Stimulated activated CD8-positive, alpha-beta memory T cell treated with anti-CD3 and anti-CD28 coated beads, Interleukin-12 subunit alpha, Interleukin-12 subunit beta, amount 100 ng/mL, for 4 hours (primary cell): ENCODE results near the gene BLCAP.
"Not testable (repeated sequence)": the region's sequence is repeated elsewhere in the genome, so short reads cannot be mapped to it uniquely, and the experiment has no call there.

ENCODE experiments used
- DNase-seq: peaks from one replicate; pipeline ENCODE4 v3.0.0-alpha.2; 2020; ENCODE audit warnings: low read depth

BLCAP gene

DNA sequence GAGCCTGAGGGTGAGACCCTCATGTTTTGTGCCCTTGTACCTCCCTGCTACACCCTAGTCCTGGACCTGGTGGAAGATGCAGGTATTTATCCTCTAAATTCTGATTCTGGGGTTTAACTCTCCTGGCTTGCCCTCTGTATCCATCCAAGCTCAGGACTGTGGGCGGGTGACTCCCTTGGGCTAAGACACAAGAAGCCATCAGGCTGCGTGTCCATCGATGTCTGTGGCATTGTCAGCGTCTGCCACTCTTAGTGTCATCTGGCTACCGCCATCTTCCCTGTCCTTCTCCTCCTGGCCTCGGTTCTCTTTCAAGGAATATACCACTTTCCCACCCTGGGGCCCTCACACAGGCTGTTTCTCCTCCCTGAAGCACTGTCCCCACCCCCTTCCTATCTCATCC, 28.9 kb upstream of the BLCAP start:
- DNase-seq: no peak

DNA sequence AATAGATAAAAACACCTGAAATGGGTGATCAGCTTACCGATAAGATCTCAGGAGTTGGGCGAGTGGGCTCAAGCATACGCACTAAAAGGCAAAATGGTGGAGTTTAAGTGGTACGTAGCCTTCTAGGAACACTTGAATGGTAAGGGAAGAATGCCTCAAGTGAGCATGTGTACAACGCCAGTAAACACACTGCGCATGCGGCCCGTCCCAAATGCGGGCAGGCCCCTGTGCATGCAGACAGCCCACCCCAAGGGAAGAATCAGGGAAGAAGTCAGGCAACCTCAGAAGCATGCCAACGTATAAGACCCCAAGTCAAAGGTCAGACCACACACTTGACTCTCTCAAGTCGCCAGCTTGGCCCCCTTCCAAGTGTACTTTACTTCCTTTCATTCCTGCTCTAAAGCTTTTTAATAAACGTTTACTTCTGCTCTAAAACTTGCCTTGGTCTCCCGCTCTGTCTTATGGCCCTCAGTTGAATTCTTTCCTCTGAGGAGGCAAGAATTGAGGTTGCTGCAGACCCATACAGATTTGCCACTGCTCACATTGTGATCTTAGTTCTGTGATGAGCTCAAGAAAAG, 27.1 kb upstream of the BLCAP start:
- not testable (repeated sequence) for DNase-seq

DNA sequence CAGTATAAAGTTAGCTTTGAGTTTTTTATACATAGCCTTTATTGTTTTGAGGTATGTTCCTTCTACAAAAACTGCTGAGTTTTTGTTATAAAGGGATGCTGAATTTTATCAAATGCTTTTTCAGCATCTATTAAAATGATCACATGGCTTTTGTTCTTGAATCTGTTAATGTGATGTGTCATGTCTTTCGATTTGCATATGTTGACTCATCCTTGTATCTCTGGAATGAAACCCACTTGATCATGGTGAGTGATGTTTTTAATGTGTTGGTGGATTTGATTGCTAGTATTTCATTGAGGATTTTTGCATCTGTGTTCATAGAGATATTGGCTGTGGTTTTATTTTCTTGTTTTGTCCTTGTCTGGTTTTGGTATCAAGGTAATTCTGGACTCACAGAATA, 24.7 kb upstream of the BLCAP start:
- DNase-seq: no peak

DNA sequence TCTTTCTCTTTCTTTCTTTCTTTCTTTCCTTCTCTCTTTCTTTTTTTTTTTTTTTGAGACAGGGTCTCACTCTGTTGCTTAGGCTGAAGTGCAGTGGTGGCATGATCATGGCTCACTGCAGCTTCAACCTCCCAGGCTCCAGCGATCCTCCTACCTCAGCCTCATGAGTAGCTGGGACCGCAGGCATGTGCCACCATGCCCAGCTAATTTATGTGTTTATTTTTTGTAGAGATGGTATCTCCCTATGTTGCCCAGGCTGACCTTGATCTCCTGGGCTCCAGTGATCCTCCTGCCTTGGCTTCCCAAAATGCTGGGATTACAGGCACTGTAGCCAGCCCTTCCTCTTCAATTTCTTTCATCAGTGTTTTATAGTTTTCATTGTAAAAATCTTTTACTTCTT, 24.0 kb upstream of the BLCAP start:
- DNase-seq: not testable (repeated sequence)

DNA sequence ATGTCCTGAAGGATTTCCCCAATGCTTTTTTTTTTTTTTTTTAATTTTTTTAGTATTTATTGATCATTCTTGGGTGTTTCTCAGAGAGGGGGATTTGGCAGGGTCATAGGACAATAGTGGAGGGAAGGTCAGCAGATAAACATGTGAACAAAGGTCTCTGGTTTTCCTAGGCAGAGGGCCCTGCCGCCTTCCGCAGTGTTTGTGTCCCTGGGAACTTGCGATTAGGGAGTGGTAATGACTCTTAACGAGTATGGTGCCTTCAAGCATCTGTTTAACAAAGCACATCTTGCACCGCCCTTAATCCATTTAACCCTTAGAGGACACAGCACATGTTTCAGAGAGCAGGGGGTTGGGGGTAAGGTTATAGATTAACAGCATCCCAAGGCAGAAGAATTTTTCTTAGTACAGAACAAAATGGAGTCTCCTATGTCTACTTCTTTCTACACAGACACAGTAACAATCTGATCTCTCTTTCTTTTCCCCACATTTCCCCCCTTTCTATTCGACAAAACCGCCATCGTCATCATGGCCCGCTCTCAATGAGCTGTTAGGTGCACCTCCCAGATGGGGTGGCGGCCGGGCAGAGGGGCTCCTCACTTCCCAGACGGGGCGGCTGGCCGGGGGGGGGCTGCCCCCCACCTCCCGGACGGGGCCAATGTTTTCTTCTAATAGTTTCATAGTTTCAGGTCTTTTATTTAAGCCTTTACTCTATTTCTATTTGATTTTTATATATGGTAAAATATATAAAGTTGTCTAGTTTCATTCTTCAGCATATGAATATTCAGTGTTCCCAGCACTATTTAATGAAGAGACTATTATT, 22.6 kb upstream of the BLCAP start:
- DNase-seq: not testable (repeated sequence)

DNA sequence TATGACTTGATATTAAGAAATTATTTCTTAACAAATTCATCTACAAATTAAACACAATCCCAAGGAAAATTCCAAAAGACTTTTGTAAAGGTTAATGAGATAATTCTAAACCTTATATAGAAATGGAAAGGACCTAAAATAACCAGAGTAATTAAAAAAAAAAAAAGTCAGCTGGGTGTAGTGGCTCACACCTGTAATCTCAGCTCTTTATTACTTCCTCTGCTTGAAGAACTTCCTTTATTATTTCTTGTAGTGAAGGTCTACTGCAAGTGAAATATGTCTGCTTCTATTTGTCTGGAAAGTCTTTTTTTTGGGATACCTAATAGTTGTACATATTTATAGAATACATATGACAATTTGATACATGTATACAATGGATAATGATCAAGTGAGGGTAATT, 20.2 kb upstream of the BLCAP start:
- no peak for DNase-seq

DNA sequence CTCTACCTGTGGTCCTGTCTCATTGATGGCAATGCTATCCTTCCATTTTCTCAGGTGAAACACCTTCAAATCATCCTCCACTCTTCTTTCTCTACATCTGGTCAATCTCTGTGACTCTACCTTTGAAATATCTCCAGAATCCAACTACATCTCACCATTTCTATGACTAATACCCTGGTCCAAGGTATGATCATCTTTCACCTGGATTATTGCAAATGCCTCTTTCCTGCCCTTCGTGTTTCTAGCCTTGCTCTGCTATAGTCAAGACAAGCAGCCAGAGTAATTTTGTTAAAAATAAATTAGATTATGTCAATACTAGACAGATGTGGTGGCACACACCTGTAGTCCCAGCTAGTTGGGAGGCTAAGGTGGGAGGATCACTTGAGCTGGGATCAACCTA, 17.8 kb upstream of the BLCAP start:
- no peak for DNase-seq

DNA sequence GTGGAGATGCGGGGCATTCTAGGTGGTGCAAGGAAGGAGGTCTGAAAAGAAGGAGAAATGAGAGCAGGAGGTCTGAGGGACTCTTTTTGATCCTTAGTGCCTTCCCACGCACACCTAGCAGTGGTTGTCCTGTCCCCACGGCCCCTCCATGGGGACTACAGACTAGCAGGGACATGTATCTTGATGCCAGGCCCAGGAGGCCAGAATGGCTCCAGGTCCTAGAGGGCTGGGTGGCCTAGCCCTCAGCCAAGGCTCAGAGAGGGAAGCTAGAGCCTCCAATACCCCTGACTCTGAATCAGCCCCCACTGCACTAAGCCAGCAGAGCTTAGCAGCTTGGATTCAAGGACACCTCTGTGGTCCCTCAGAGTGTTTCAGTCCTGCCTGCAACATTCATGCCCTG, 16.7 kb upstream of the BLCAP start:
- no peak for DNase-seq

DNA sequence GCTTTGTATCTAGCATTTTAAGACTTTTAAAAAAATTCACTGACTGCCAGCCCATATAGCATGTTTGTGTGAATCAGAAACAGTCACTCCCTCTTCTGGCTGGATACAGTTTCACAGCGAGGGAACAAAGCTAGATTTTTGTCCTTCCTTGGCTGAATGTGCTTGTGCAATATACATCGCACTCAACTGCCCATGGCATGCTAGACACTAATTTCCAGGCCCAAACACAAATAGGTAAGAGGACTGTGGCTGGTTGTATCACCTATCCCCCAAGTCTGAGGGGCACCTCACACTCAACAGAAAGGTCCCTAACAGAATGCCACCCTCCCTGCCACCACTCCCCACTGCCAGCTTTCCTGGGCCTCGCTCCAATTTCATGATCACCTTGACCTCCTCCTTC, 16.2 kb upstream of the BLCAP start:
- no peak for DNase-seq

DNA sequence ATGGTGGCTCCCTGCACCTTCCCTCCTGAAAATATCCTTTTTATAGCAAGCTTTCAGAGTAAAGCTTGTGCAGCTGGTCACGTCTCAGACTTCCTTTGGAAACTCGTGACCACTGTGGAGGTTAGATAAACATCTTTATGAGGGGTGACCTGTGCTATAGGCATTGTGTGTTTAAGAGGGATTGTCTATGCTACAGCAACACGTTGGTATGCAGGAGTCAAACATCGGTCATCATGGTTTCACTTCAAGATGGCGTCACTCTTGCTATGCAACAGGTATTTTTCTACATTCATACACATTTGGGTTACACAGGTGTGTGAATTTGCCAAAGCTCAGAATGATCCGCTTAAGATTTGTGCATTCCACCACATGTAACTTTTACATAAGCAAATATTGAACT, 14.6 kb upstream of the BLCAP start:
- no peak for DNase-seq

DNA sequence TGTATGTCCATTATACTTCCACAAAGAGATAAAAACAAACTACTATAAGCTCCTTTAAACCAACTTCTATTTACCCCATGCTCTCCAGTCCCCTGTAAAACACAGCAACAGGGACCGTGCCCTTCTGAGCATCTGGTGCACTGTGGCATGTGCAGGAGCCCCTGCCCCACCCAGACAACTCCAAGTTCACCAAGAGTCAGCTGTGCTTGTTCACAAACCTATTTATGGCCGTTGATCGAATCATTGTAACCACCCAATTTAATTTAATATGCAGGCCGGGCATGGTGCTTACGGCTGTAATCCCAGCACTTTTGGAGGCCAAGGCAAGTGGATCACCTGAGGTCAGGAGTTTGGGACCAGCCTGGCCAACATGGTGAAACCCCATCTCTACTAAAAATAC, 13.7 kb upstream of the BLCAP start:
- no peak for DNase-seq

DNA sequence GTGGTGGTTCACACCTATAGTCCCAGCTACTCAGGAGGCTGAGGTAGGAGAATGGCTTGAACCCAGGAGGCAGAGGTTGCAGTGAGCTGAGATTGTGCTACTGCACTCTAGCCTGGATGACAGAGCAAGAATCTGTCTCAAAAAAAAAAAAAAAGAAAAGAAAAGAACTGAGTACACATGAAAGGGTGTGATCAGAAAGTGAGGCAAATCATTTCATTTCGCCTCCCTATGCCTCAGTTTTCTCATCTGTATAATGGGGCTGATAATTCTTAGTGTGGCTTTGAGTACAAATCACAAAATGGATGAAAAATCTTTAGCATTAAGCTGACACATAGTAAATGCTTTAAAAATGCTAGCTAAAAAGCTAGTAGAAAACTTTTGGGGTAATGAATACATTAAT, 13.2 kb upstream of the BLCAP start:
- not testable (repeated sequence) for DNase-seq

DNA sequence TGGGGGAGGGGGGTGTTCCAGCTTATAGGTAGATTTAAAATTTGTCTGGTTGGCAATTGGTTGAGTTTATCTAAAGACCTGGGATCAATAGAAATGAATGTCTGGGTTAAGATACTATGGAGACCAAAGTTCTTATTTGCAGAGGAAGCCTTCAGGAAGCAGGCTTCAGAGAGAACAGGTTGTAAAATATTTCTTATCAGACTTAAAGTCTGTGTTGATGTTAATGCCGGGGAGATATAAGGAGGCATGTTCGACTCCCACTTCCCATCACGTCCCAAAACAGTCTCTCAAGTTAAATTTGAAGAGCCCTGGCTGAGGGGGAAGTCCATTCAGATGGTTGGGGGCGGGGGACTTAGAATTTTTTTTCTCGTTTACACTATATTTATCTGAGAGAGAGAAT, 12.3 kb upstream of the BLCAP start:
- no peak for DNase-seq

DNA sequence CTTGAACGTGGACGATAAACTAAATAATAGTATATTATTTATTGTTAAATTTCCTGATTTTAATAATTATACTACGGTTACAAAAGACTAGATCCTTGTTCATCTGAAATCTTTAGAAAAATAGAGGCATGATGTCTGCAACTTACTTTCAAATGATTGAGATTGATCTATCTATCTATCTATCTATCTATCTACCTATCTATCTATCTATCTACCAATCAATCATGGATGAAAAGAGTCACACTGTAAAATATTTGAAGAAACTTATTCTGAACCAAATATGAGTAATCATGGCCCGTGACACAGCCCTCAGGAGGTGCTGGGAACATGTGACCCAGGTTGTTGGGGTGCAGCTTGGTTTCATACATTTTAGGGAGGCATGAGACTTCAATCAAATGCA, 11.7 kb upstream of the BLCAP start:
- DNase-seq: no peak

DNA sequence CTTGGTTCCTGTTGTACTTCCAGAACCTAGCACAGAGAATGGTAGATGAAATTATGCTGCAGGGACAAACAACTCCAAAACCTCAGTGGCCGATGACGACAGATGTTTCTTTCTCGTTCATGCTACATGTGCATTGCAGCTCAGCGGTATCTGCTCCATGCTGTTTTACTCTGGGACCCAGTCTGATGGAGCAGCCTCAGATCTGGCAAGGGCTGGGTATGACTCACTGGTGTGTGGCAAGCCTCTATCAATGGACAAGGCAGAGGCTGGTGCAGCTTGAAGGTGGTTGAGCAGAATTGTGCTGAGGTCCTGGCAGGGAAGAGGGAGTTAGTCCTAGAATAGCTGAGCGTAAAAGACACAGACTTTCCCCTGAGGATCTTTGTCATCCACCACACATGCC, 10.3 kb upstream of the BLCAP start:
- DNase-seq: no peak

DNA sequence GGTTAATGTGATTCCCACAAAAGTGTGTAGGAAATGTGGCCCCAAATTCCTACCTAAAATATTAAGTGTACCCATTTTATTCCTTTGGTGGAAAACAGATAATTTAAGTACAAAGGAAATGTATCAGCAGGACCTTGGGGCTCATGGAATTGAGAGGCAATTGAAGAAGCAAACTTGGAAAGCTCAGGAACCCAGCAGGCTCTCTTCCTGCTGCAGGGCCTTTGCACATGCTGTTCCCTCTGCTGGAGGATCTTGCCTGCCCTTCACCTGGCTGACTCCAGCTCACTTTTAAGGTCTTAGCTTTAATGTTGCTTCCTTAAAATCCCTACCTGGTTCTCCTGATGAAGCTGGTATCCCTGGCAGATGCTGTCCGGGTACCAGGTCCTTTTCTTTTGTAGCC, 9.8 kb upstream of the BLCAP start:
- no peak for DNase-seq

DNA sequence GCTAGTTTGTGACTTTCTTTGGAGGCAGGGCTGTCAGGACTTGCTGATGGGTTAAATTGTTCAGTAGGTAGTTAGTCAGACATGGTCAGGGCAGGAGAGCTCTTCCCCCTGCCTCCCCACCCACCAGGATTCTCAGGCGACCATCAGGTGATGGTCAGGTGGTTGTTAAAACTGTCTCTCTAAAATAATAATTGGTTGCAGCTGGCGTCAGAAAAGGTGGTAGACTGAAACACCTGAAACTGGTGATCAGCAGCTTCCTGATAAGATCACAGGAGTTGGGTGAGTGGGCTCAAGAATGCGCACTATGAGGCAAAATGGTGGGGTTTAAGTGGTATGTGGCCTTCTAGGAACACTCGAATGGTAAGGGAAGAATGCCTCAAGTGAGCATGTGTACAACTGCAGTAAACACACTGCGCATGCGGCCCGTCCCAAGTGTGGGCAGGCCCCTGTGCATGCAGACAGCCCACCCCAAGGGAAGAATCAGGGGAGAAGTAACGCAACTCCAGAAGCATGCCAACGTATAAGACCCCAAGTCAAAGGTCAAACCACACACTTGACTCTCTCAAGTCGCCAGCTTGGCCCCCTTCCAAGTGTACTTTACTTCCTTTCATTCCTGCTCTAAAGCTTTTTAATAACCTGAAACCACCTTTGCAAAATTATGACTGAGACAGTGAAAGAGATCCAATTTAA, 7.9 kb upstream of the BLCAP start:
- DNase-seq: no peak

DNA sequence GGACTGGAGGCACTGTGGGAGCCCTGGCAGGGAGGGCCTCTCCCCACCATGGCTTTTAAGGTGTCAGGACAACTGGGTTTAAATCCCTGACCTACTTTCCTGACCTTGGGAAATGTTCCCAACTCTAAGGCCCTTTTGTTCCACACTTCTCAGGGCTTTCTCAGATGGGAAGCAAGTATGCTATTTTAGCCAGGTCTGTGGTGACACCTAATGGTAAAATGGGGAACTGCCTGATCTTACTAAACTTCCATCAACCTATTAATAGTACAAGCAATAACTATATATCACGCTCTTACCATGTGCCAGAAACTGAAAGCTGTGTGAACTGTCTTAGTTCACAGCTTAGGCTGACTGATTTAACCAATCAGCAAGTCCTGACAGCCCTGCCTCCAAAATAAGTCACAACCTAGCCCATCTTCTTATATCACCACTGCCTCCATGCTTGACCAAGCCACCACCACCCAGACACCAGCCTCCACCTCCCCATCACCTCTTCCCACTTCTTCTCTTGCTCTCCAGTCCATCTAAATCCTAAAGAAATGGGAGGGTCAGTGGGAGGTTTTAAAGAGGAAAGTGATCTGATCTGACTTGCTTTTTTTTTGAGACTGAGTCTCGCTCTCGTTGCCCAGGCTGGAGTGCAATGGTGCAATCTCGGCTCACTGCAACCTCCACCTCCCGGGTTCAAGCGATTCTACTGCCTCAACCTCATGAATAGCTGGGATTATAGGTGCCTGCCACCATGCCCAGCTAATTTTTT, 6.9 kb upstream of the BLCAP start:
- DNase-seq: no peak

DNA sequence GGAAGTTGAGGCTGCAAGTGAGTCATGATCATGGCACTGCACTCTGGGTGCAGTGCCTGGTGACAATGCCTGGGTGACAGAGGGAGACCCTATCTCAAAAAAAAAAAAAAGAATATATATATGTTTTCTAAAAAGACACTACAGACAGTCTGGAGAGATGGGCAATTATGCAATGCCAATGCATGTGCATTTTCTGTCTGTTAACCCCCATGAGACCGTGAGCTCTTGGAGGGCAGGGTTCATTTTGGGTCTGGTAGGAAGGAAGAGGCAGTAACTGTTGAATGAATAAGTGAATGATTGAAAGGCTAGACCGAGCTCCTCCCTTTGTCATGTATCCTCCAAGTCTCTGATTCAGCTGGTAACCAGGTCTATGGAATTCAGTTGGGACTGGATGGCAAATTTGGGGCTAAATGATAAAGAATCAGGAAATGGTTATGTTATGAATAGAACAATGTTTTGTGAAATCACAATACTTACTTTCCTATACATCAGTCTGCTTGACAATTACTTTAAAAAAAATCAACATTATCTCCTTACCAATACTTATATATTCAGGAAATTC, 5.6 kb upstream of the BLCAP start:
- no peak for DNase-seq

DNA sequence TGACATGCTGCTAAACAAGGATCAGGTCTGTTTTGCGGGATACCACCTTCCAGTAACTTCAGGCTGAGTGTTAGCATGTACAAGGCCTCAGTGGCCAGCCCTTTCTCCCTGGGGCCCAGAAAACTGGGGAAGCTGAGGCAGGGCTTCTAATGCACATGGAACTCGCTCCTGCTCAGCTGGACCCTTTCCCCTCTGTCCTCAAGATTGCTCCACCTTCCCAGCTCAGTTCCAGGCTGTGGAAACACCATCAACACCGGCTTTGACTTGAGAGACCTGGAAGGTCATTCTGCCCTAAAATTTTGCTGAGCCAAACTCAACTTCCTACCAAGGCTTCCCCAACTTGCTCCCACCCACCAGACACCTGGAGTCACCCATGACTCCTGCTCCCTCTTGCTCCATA, 4.2 kb upstream of the BLCAP start:
- DNase-seq: no peak

DNA sequence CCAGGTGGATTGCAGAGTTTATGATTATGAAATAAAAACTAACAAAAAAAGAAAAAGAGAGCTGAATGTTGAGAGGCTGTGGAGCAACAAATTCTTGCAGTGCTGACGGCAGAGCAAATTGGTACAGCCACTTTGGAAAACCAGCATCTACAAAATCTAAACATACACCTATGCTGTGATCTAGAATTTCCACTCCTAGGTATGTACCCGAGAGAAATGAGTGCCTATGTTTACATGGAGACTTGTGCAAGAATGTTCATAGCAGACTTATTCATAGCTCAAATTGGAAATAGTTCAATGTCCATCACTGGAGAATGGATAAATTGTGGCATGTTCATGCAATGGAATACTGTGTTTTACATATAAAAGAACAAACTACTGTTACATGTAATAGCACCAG, 3.0 kb upstream of the BLCAP start:
- no peak for DNase-seq

DNA sequence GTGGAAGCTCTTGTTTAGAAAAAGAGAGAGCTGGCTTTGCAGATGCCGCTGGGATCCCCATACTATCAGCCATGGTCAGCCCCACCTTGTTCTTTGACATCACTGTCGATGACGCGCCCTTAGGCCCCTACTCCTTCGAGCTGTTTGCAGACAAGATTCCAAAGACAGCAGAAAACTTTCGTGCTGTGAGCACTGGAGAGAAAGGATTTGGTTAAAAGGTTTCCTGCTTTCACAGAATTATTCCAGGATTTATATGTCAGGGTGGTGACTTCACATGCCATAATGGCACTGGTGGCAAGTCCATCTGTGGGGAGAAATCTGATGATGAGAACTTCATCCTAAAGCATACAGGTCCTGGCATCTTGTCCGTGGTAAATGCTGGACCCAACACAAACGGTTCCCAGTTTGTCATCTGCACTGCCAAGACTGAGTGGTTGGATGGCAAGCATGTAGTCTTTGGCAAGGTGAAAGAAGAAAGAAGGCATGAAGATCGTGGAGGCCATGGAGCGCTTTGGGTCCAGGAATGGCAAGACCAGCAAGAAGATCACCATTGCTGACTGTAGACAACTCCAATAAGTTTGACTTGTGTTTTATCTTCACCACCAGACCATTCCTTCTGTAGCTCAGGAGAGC, 2.4 kb upstream of the BLCAP start:
- DNase-seq: no peak
